Measurements from ENCODE around the gene EHBP1.

- no peak for TF ChIP-seq POLR2AphosphoS5 (IDR thresholded peaks at IDR 0.05; ENCODE audit: low read depth)
- TF ChIP-seq CREB1 (CRISPR knock-in tag; IDR thresholded peaks at IDR 0.05; ENCODE audit: low read depth): no peak
- no peak for TF ChIP-seq CTCF (conservative IDR thresholded peaks at IDR 0.05; ENCODE audit: low read depth in 2 of 2)
- TF ChIP-seq REST (IDR thresholded peaks at IDR 0.05; ENCODE audit: unreplicated experiment): no peak
- TF ChIP-seq EZH2 (IDR thresholded peaks at IDR 0.05; ENCODE audit: low read depth, unreplicated experiment): no peak
- no peak for TF ChIP-seq EZH2phosphoT487 (IDR thresholded peaks at IDR 0.05; ENCODE audit: unreplicated experiment)
- no peak for TF ChIP-seq JUNB (IDR thresholded peaks at IDR 0.05; ENCODE audit: unreplicated experiment)
- TF ChIP-seq ETS1 (IDR thresholded peaks at IDR 0.05): no peak
These were observed 36.6 kb downstream of the EHBP1 start for GRCh38 chr2:62741954-62742722.

Data from GM23338 (cell line).